Measurements from ENCODE around the gene DEFB108B.
"Not testable (repeated sequence)": the region's sequence is repeated elsewhere in the genome, so short reads cannot be mapped to it uniquely, and the experiment has no call there.

- TF ChIP-seq POLR2A (IDR thresholded peaks at IDR 0.05; ENCODE audit: low read depth, low read length); POLR2AphosphoS5 (IDR thresholded peaks at IDR 0.05; ENCODE audit: low read depth, low read length); TAF1 (IDR thresholded peaks at IDR 0.05; ENCODE audit: borderline replicate concordance, low read depth, low read length): not testable (repeated sequence)
Observed at GRCh38 chr11:71870661-71871060, 37.7 kb downstream of the DEFB108B start.

Data from GM12892 (cell line).